DOHH2 (cell line): Measurements from ENCODE around the gene PFKL.

Experiments
- H3F3A ChIP-seq: fragments of 200-600 bp; sonication (generic), shearing (Covaris generic); 2 replicates; pipeline ENCODE4 v1.6.0; 2016; ENCODE audit warnings: antibody characterized with exemption, mild to moderate bottlenecking; ENCODE audit not compliant: control insufficient read depth, insufficient read depth
- H3K27ac ChIP-seq: fragments of 200-600 bp; sonication (generic); 2 replicates; pipeline ENCODE4 v1.5.1; 2014; ENCODE audit warnings: low read depth, mild to moderate bottlenecking, low read length, moderate library complexity
- H3K27me3 ChIP-seq: fragments of 200-600 bp; sonication (generic); 2 replicates; pipeline ENCODE4 v1.6.1; 2014; ENCODE audit warnings: mild to moderate bottlenecking, low read length, mixed read lengths; ENCODE audit not compliant: control insufficient read depth
- H3K36me3 ChIP-seq: fragments of 200-600 bp; sonication (generic); 2 replicates; pipeline ENCODE4 v1.6.1; 2014; ENCODE audit warnings: mild to moderate bottlenecking, low read length, moderate library complexity, mixed read lengths; ENCODE audit not compliant: control insufficient read depth
- H3K4me1 ChIP-seq: fragments of 200-600 bp; sonication (generic); 2 replicates; pipeline ENCODE4 v1.6.1; 2014; ENCODE audit warnings: mild to moderate bottlenecking, low read length, mixed read lengths; ENCODE audit not compliant: control insufficient read depth
- H3K4me2 ChIP-seq: fragments of 200-600 bp; sonication (generic); 2 replicates; pipeline ENCODE4 v1.6.0; 2014; ENCODE audit warnings: mild to moderate bottlenecking, low read length, moderate library complexity
- H3K4me3 ChIP-seq: fragments of 200-600 bp; sonication (generic); 2 replicates; pipeline ENCODE4 v1.5.1; 2014; ENCODE audit warnings: mild to moderate bottlenecking, low read length, mixed read lengths
- H3K79me2 ChIP-seq: fragments of 200-600 bp; sonication (generic); 2 replicates; pipeline ENCODE4 v1.6.1; 2014; ENCODE audit warnings: mild to moderate bottlenecking, low read length, mixed read lengths; ENCODE audit not compliant: control insufficient read depth
- H3K9me2 ChIP-seq: fragments of 200-600 bp; sonication (generic); replicated peaks from 2 replicates; pipeline ENCODE4 v1.6.1; 2014; ENCODE audit warnings: mild to moderate bottlenecking, low read length, mixed read lengths; ENCODE audit not compliant: control insufficient read depth
- H3K9me3 ChIP-seq: fragments of 200-600 bp; sonication (generic); 2 replicates; pipeline ENCODE4 v1.6.1; 2014; ENCODE audit warnings: antibody characterized with exemption, low read length, mixed read lengths; ENCODE audit not compliant: control insufficient read depth, insufficient read depth
- H4K20me1 ChIP-seq: fragments of 200-600 bp; sonication (generic); 2 replicates; pipeline ENCODE4 v1.6.0; 2014; ENCODE audit warnings: low read depth, mild to moderate bottlenecking, antibody characterized with exemption, low read length, moderate library complexity; ENCODE audit not compliant: control insufficient read depth, insufficient read depth
- EZH2phosphoT487 ChIP-seq: fragments of 200-600 bp; sonication (generic); IDR thresholded peaks from 2 replicates; pipeline ENCODE4 v1.6.1; 2017; ENCODE audit warnings: borderline replicate concordance, mild to moderate bottlenecking, antibody characterized with exemption, low read length, moderate library complexity, mixed read lengths
- TF ChIP-seq, protein P1 (sequence below): fragments of 200-600 bp; sonication (generic); IDR thresholded peaks from one replicate; pipeline ENCODE4 v1.5.1; 2014; ENCODE audit warnings: antibody characterized with exemption, mild to moderate bottlenecking, low read depth, low read length; ENCODE audit not compliant: poor library complexity, severe bottlenecking

Gene PFKL

GRCh38 chr21:44327603-44327974 lies 27.7 kb downstream of the PFKL start:
- Histone ChIP-seq H4K20me1 (peaks cover 6% of the 10 kb centered on the region; the same call in 1 of the 2 replicates), H3K4me1 (no peaks in the 10 kb centered on the region), H3K9me2 (no peaks in the 10 kb centered on the region), H3K79me2 (no peaks in the 10 kb centered on the region), H3K27me3 (no peaks in the 10 kb centered on the region), H3F3A (peaks cover 3% of the 10 kb centered on the region; the same call in 1 of the 2 replicates), H3K9me3 (no peaks in the 10 kb centered on the region), H3K36me3 (peaks cover 45% of the 10 kb centered on the region), H3K4me2 (no peak overlapping the region), H3K27ac (no peak overlapping the region), H3K4me3 (no peak overlapping the region)
- no peak for TF ChIP-seq EZH2phosphoT487
- TF ChIP-seq, protein P1, sequence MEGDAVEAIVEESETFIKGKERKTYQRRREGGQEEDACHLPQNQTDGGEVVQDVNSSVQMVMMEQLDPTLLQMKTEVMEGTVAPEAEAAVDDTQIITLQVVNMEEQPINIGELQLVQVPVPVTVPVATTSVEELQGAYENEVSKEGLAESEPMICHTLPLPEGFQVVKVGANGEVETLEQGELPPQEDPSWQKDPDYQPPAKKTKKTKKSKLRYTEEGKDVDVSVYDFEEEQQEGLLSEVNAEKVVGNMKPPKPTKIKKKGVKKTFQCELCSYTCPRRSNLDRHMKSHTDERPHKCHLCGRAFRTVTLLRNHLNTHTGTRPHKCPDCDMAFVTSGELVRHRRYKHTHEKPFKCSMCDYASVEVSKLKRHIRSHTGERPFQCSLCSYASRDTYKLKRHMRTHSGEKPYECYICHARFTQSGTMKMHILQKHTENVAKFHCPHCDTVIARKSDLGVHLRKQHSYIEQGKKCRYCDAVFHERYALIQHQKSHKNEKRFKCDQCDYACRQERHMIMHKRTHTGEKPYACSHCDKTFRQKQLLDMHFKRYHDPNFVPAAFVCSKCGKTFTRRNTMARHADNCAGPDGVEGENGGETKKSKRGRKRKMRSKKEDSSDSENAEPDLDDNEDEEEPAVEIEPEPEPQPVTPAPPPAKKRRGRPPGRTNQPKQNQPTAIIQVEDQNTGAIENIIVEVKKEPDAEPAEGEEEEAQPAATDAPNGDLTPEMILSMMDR, result no peak

- Histone ChIP-seq H3K36me3 (peaks cover 39% of the 10 kb centered on the region), H3K4me3 (no peak overlapping the region), H3K9me2 (no peaks in the 10 kb centered on the region), H3K9me3 (no peaks in the 10 kb centered on the region), H3K4me2 (no peak overlapping the region), H3F3A (peaks cover 3% of the 10 kb centered on the region; the same call in 1 of the 2 replicates), H3K79me2 (no peaks in the 10 kb centered on the region), H3K27ac (no peak overlapping the region), H3K27me3 (no peaks in the 10 kb centered on the region), H3K4me1 (no peaks in the 10 kb centered on the region), H4K20me1 (peaks cover 6% of the 10 kb centered on the region; the same call in 1 of the 2 replicates)
- TF ChIP-seq, protein P1, result no peak
- no peak for TF ChIP-seq EZH2phosphoT487
Observed at GRCh38 chr21:44328242-44328895, 28.5 kb downstream of the PFKL start.

- Histone ChIP-seq H3K4me1 (peaks cover 3% of the 10 kb centered on the region; the same call in 1 of the 2 replicates), H3K4me3 (no peak overlapping the region), H3K9me3 (no peaks in the 10 kb centered on the region), H3K27ac (no peak overlapping the region), H3K27me3 (no peaks in the 10 kb centered on the region), H3K36me3 (peaks cover 30% of the 10 kb centered on the region), H3K79me2 (no peaks in the 10 kb centered on the region), H3K9me2 (no peaks in the 10 kb centered on the region), H3F3A (peaks cover 3% of the 10 kb centered on the region; the same call in 1 of the 2 replicates), H3K4me2 (no peak overlapping the region), H4K20me1 (peaks cover 6% of the 10 kb centered on the region; the same call in 1 of the 2 replicates)
- no peak for TF ChIP-seq EZH2phosphoT487
- TF ChIP-seq, protein P1, result no peak
Observed at GRCh38 chr21:44329086-44329889, 29.4 kb downstream of the PFKL start.
